HCT116 (cell line): ENCODE measurements around the gene COG6. TPM values are rescaled to one million over a fixed set of nuclear protein-coding genes. Genes with fewer than 3 reads are reported as not detected.

Experiments used
- ATAC-seq: fragments of 200-7000 bp; cut with Tn5 transposase; 2 replicates; pipeline ENCODE4 v1.9.1; 2020; ENCODE audit warnings: mild to moderate bottlenecking, moderate library complexity
- BruUV-seq: library from RNA; stranded (reverse); fragments of 400-500 nt; replicated peaks from 2 replicates; lab custom pipeline; 2021; lab: Mats Ljungman, UMichigan
- CTCF ChIA-PET: fragments of 300-600 bp; sonication (Branson Sonifier 250); formaldehyde crosslinking; loops from one replicate; lab custom pipeline; 2021; ENCODE audit warnings: antibody characterized with exemption; lab: Charles Lee
- POLR2A ChIA-PET: fragments of 300-600, 350-600 bp; sonication (Branson Sonifier 250); formaldehyde crosslinking; loops from one replicate; lab custom pipeline; 2021; ENCODE audit warnings: antibody characterized with exemption; lab: Charles Lee
- RAD21 ChIA-PET, 2 experiments: fragments of 300-600 bp; sonication (Branson Sonifier 250); formaldehyde crosslinking; loops; one replicate each; lab custom pipeline; 2023; ENCODE audit warnings: low total read pairs in 2 of 2; ENCODE audit not compliant: uncharacterized antibody in 2 of 2, unreplicated experiment in 2 of 2, low non-redundant PET in 1 of 2; lab: Charles Lee
- DNase-seq: peaks from one replicate; pipeline ENCODE4 v3.0.0-alpha.2; 2010; ENCODE audit warnings: low read depth, low spot score
- H2AFZ ChIP-seq: fragments of 200-600 bp; shearing (Covaris generic), sonication (generic); 2 replicates; pipeline ENCODE4 v1.6.1; 2017; ENCODE audit warnings: low read depth, mixed run types, mixed read lengths, antibody characterized with exemption, low read length; ENCODE audit not compliant: poor library complexity, severe bottlenecking
- H3K27ac ChIP-seq: 2 replicates; pipeline ENCODE4 v1.5.1; 2012; ENCODE audit warnings: low read depth, low read length
- H3K27me3 ChIP-seq: fragments of 200-600 bp; sonication (generic); 2 replicates; pipeline ENCODE4 v1.6.1; 2016; ENCODE audit warnings: mixed run types, low read length, mixed read lengths; ENCODE audit not compliant: insufficient read depth
- H3K36me3 ChIP-seq, 2 experiments: fragments of 200-500 bp in 1 of 2; fragments of 200-600 bp in 1 of 2; sonication (Bioruptor generic) in 1 of 2; sonication (generic) in 1 of 2; 2 replicates each; pipeline versions ENCODE4 v1.5.1 to v1.6.1; 2014 to 2016; ENCODE audit warnings: low read length in 2 of 2, inconsistent platforms in 1 of 2, mixed read lengths in 1 of 2, mixed run types in 1 of 2; ENCODE audit not compliant: insufficient read depth in 2 of 2, control insufficient read depth in 1 of 2
- H3K4me1 ChIP-seq, 2 experiments: fragments of 200-600 bp in 1 of 2; sonication (generic) in 1 of 2; 2 replicates each; pipeline versions ENCODE4 v1.5.1 to v1.6.1; 2012 to 2017; ENCODE audit warnings: low read length in 2 of 2, inconsistent platforms in 1 of 2, mild to moderate bottlenecking in 1 of 2, mixed read lengths in 1 of 2, mixed run types in 1 of 2, moderate library complexity in 1 of 2; ENCODE audit not compliant: insufficient read depth in 2 of 2, control insufficient read depth in 1 of 2
- H3K4me2 ChIP-seq: fragments of 200-600 bp; sonication (generic); 2 replicates; pipeline ENCODE4 v1.6.1; 2017; ENCODE audit warnings: mixed run types, low read length, mixed read lengths
- H3K4me3 ChIP-seq, 2 experiments: fragments of 200-600 bp in 1 of 2; sonication (generic) in 1 of 2; replicated peaks in 1 of 2; 2 replicates each; pipeline ENCODE4 v1.5.1; 2011 to 2016; ENCODE audit warnings: low read length in 2 of 2, control low read depth in 1 of 2, low read depth in 1 of 2, mild to moderate bottlenecking in 1 of 2, mixed read lengths in 1 of 2, mixed run types in 1 of 2
- H3K79me2 ChIP-seq: fragments of 200-600 bp; sonication (generic); 2 replicates; pipeline ENCODE4 v1.6.1; 2017; ENCODE audit warnings: mild to moderate bottlenecking, mixed run types, low read length, moderate library complexity, mixed read lengths; ENCODE audit not compliant: insufficient read depth
- H3K9ac ChIP-seq: fragments of 200-600 bp; sonication (generic); 2 replicates; pipeline ENCODE4 v1.6.1; 2016; ENCODE audit warnings: low read length, mixed read lengths
- H3K9me2 ChIP-seq: fragments of 200-600 bp; sonication (generic), shearing (Covaris generic); 2 replicates; pipeline ENCODE4 v1.6.1; 2017; ENCODE audit warnings: mixed run types, mild to moderate bottlenecking, moderate library complexity; ENCODE audit not compliant: insufficient read depth
- H3K9me3 ChIP-seq, 2 experiments: fragments of 200-500 bp in 1 of 2; fragments of 200-600 bp in 1 of 2; sonication (Bioruptor generic) in 1 of 2; sonication (generic) in 1 of 2; 2 replicates each; pipeline ENCODE4 v1.6.1; 2014 to 2017; ENCODE audit warnings: low read length in 2 of 2, mixed read lengths in 2 of 2, inconsistent platforms in 1 of 2, low read depth in 1 of 2, mild to moderate bottlenecking in 1 of 2, mixed run types in 1 of 2, moderate library complexity in 1 of 2; ENCODE audit not compliant: control insufficient read depth in 1 of 2, insufficient read depth in 1 of 2
- H4K20me1 ChIP-seq: fragments of 200-600 bp; sonication (generic), shearing (Covaris generic); 2 replicates; pipeline ENCODE4 v1.6.1; 2017; ENCODE audit warnings: mixed run types, mild to moderate bottlenecking, moderate library complexity; ENCODE audit not compliant: insufficient read depth
- CBX3 ChIP-seq: IDR thresholded peaks from 2 replicates; pipeline ENCODE4 v1.6.1; 2012; ENCODE audit warnings: low read depth
- CEBPB ChIP-seq: IDR thresholded peaks from 2 replicates; pipeline ENCODE4 v1.6.1; 2012; ENCODE audit warnings: low read depth
- CTCF ChIP-seq, 3 experiments: fragments of 200-600 bp in 1 of 3; sonication (generic) in 1 of 3; IDR thresholded peaks in 2 of 3; conservative IDR thresholded peaks in 1 of 3; 2 replicates each; pipeline ENCODE4 v1.5.1; 2012 to 2017; ENCODE audit warnings: low read depth in 2 of 3, low read length in 2 of 3, antibody characterized with exemption in 1 of 3, borderline replicate concordance in 1 of 3, control low read depth in 1 of 3, mild to moderate bottlenecking in 1 of 3, mixed read lengths in 1 of 3, mixed run types in 1 of 3, moderate library complexity in 1 of 3; ENCODE audit not compliant: insufficient read depth in 1 of 3
- EGR1 ChIP-seq: IDR thresholded peaks from 2 replicates; pipeline ENCODE4 v1.6.1; 2012; ENCODE audit warnings: low read depth
- ELF1 ChIP-seq: IDR thresholded peaks from 2 replicates; pipeline ENCODE4 v1.6.1; 2012; ENCODE audit warnings: low read depth, borderline replicate concordance
- EZH2 ChIP-seq: fragments of 200-600 bp; sonication (generic); IDR thresholded peaks from 2 replicates; pipeline ENCODE4 v1.6.1; 2017; ENCODE audit warnings: antibody characterized with exemption, mixed run types
- EZH2phosphoT487 ChIP-seq: fragments of 200-600 bp; IDR thresholded peaks from 2 replicates; pipeline ENCODE4 v1.6.1; 2018; ENCODE audit warnings: antibody characterized with exemption, borderline replicate concordance
- JUND ChIP-seq: IDR thresholded peaks from 2 replicates; pipeline ENCODE4 v1.6.1; 2012
- POLR2A ChIP-seq: IDR thresholded peaks from 2 replicates; pipeline ENCODE4 v1.7.0; 2011; ENCODE audit warnings: borderline replicate concordance; ENCODE audit not compliant: insufficient read depth, insufficient read length; ENCODE audit errors: extremely low read depth
- RAD21 ChIP-seq: IDR thresholded peaks from 2 replicates; pipeline ENCODE4 v1.6.1; 2012; ENCODE audit warnings: low read depth, mild to moderate bottlenecking
- SRF ChIP-seq: IDR thresholded peaks from 2 replicates; pipeline ENCODE4 v1.6.1; 2012; ENCODE audit warnings: low read depth
- YY1 ChIP-seq: IDR thresholded peaks from 2 replicates; pipeline ENCODE4 v1.6.1; 2011; ENCODE audit warnings: low read length, low read depth, moderate library complexity, mild to moderate bottlenecking; ENCODE audit not compliant: insufficient replicate concordance; ENCODE audit errors: extremely low read depth
- ZFX ChIP-seq: fragments of 450-650 bp; IDR thresholded peaks from 2 replicates; pipeline ENCODE4 v1.6.1; 2017
- ZNF274 ChIP-seq: fragments of 200-500 bp; sonication (Bioruptor generic); IDR thresholded peaks from 2 replicates; pipeline ENCODE4 v1.6.1; 2014; ENCODE audit warnings: mild to moderate bottlenecking, low read depth, low read length, inconsistent platforms
- intact Hi-C: fragments of 100-400 bp; cut with micrococcal nuclease; formaldehyde crosslinking; loops from 2 replicates; pipeline ENCODE4 v1.10.0; 2022
- total RNA-seq: library from RNA; stranded (reverse); gene quantifications from one replicate; pipeline ENCODE4 v1.2.1, GENCODE V29; 2021; ENCODE audit not compliant: unreplicated experiment
- TF ChIP-seq, protein P1 (sequence below): IDR thresholded peaks from 2 replicates; pipeline ENCODE4 v1.6.1; 2012
- TF ChIP-seq, protein P2 (sequence below): IDR thresholded peaks from 2 replicates; pipeline ENCODE4 v1.6.1; 2012
- TF ChIP-seq, protein P3 (sequence below): IDR thresholded peaks from 2 replicates; pipeline ENCODE4 v1.6.1; 2012; ENCODE audit warnings: low read depth

Gene COG6
- total RNA-seq, 1 experiment from 2014 or later: 33.6 TPM

- TF ChIP-seq EZH2 (no peak), ZNF274 (no peak), ELF1 (no peak), SRF (no peak), ZFX (no peak)
Observed at GRCh38 chr13:39780711-39781110, 125.2 kb downstream of the COG6 start (continued).

DNA sequence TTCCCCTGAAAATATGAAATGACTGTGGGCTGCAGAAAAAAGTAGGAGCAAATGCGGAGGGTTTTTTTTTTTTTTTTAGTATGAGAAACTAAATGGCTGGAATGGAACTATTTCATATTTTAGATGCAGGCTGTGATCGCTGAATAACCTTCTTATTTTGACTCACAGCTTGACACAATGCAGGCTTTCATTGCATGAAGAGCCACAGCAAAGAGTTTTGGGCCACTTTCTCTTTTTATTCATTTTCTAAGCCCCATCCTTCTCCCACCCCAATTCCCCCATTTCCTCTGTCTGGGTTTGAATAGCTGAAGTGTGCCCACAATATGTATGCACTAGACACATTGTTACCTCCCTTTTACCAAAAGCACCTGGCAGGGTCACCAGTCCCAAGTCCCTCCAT, 125.9 kb downstream of the COG6 start:
- ChIA-PET CTCF (no interaction called here), RAD21 (no interaction called here), POLR2A (no interaction called here)
- Histone ChIP-seq H3K4me2 (no peak overlapping the region), H3K27me3 (no peaks in the 10 kb centered on the region), H3K36me3 (no peaks in the 10 kb centered on the region), H3K4me1 (peaks cover 0 to 12% of the 10 kb centered on the region in 2 experiments; a peak in 2 of 4 replicates), H3K9me3 (no peaks in the 10 kb centered on the region), H3K9ac (no peak overlapping the region), H3K27ac (no peak overlapping the region), H3K9me2 (no peaks in the 10 kb centered on the region), H3K4me3 (no peak overlapping the region), H2AFZ (no peak overlapping the region), H4K20me1 (no peaks in the 10 kb centered on the region), H3K79me2 (no peaks in the 10 kb centered on the region)
- DNase-seq: no peak
- no peak for ATAC-seq
- TF ChIP-seq CTCF (IDR thresholded peaks at IDR 0.05 in 2 of 3, conservative IDR thresholded peaks at IDR 0.05 in 1 of 3; ENCODE audit: borderline replicate concordance in 1 of 3, insufficient read depth in 1 of 3, low read depth in 2 of 3, low read length in 2 of 3): no peak
- no peak for TF ChIP-seq EZH2phosphoT487
- TF ChIP-seq, protein P1, sequence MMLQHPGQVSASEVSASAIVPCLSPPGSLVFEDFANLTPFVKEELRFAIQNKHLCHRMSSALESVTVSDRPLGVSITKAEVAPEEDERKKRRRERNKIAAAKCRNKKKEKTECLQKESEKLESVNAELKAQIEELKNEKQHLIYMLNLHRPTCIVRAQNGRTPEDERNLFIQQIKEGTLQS: no peak
- TF ChIP-seq ZNF274: no peak
- no peak for TF ChIP-seq YY1
- TF ChIP-seq, protein P2, sequence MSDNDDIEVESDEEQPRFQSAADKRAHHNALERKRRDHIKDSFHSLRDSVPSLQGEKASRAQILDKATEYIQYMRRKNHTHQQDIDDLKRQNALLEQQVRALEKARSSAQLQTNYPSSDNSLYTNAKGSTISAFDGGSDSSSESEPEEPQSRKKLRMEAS: no peak
- TF ChIP-seq POLR2A: no peak
- no peak for TF ChIP-seq CEBPB
- no peak for TF ChIP-seq EZH2
- no peak for TF ChIP-seq EGR1
- no peak for TF ChIP-seq ELF1
- TF ChIP-seq JUND: no peak
- TF ChIP-seq, protein P3, sequence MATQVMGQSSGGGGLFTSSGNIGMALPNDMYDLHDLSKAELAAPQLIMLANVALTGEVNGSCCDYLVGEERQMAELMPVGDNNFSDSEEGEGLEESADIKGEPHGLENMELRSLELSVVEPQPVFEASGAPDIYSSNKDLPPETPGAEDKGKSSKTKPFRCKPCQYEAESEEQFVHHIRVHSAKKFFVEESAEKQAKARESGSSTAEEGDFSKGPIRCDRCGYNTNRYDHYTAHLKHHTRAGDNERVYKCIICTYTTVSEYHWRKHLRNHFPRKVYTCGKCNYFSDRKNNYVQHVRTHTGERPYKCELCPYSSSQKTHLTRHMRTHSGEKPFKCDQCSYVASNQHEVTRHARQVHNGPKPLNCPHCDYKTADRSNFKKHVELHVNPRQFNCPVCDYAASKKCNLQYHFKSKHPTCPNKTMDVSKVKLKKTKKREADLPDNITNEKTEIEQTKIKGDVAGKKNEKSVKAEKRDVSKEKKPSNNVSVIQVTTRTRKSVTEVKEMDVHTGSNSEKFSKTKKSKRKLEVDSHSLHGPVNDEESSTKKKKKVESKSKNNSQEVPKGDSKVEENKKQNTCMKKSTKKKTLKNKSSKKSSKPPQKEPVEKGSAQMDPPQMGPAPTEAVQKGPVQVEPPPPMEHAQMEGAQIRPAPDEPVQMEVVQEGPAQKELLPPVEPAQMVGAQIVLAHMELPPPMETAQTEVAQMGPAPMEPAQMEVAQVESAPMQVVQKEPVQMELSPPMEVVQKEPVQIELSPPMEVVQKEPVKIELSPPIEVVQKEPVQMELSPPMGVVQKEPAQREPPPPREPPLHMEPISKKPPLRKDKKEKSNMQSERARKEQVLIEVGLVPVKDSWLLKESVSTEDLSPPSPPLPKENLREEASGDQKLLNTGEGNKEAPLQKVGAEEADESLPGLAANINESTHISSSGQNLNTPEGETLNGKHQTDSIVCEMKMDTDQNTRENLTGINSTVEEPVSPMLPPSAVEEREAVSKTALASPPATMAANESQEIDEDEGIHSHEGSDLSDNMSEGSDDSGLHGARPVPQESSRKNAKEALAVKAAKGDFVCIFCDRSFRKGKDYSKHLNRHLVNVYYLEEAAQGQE: no peak
- no peak for TF ChIP-seq ZFX
- TF ChIP-seq CBX3: no peak
- TF ChIP-seq RAD21: no peak
- intact Hi-C loops: loop anchor here (5.0 kb wide), 1 partner anchor 901 kb away; no protein-coding TSS in a partner anchor
- BruUV-seq: no TSS peak
